CD1c-positive myeloid dendritic cell (primary cell): ENCODE data around the gene GFOD1.
"Not testable (repeated sequence)": the region's sequence is repeated elsewhere in the genome, so short reads cannot be mapped to it uniquely, and the experiment has no call there.

Experiments used
- DNase-seq: peaks from one replicate; pipeline ENCODE4 v3.0.0-alpha.2; 2016; ENCODE audit errors: extremely low spot score

Gene GFOD1

GRCh38 chr6:13355043-13355945, 132.1 kb downstream of the GFOD1 start:
- no peak for DNase-seq

- peak; percentile 83 for DNase-seq
Measured at GRCh38 chr6:13354331-13355042, 132.9 kb downstream of the GFOD1 start.

GRCh38 chr6:13352165-13352564, 135.2 kb downstream of the GFOD1 start:
- DNase-seq: no peak

- no peak for DNase-seq
Measured at GRCh38 chr6:13351271-13351670, 136.1 kb downstream of the GFOD1 start.

- DNase-seq: no peak
Measured at GRCh38 chr6:13349811-13350506, 137.4 kb downstream of the GFOD1 start.

GRCh38 chr6:13348334-13349113, 138.9 kb downstream of the GFOD1 start:
- no peak for DNase-seq

GRCh38 chr6:13346245-13346644, 141.2 kb downstream of the GFOD1 start:
- no peak for DNase-seq

- no peak for DNase-seq
Measured at GRCh38 chr6:13342414-13343019, 144.9 kb downstream of the GFOD1 start.

GRCh38 chr6:13339863-13340630, 147.4 kb downstream of the GFOD1 start:
- DNase-seq: peak; percentile 49

GRCh38 chr6:13338038-13338437, 149.4 kb downstream of the GFOD1 start:
- peak; percentile 53 for DNase-seq

GRCh38 chr6:13336553-13336952, 150.8 kb downstream of the GFOD1 start:
- peak; percentile 72 for DNase-seq

- no peak for DNase-seq
Measured at GRCh38 chr6:13334953-13335352, 152.4 kb downstream of the GFOD1 start.

- DNase-seq: no peak
Measured at GRCh38 chr6:13332349-13332706, 155.1 kb downstream of the GFOD1 start.

- DNase-seq: peak; percentile 58
Measured at GRCh38 chr6:13331516-13332348, 155.7 kb downstream of the GFOD1 start.

- DNase-seq: no peak
Measured at GRCh38 chr6:13328875-13329183, 158.6 kb downstream of the GFOD1 start.

GRCh38 chr6:13328076-13328874, 159.1 kb downstream of the GFOD1 start, which contains the start of gene TBC1D7:
TBC1D7 (minus strand) TSS chr6:13328537; CDS start chr6:13326898, 1,639 bp downstream.
- peak; percentile 95 for DNase-seq

- DNase-seq: no peak
Measured at GRCh38 chr6:13327691-13328075, 159.7 kb downstream of the GFOD1 start.

- DNase-seq: not testable (repeated sequence)
Measured at GRCh38 chr6:13326031-13326586, 161.3 kb downstream of the GFOD1 start.
